ENCODE results near the gene PTTG1IP2.

- TF ChIP-seq POLR2A (IDR thresholded peaks at IDR 0.05): no peak
- TF ChIP-seq CTCF (IDR thresholded peaks at IDR 0.05): no peak
These were observed 5.1 kb downstream of the PTTG1IP2 start for GRCh38 chr7:90474284-90475210.
